SK-N-SH (cell line): ENCODE results near the gene CHD9. TPM values are rescaled to one million over a fixed set of nuclear protein-coding genes. Genes with fewer than 3 reads are reported as not detected.

Experiments used
- CTCF ChIA-PET: fragments of 300-600, 350-600 bp; formaldehyde crosslinking; extraction: SDS; loops from one replicate; lab custom pipeline; 2021; lab: Yijun Ruan, JAX
- POLR2A ChIA-PET: fragments of 350-600 bp; sonication (Branson Sonifier 250); formaldehyde crosslinking; extraction: SDS; loops from one replicate; lab custom pipeline; 2020; ENCODE audit warnings: antibody characterized with exemption, inconsistent platforms; lab: Yijun Ruan, JAX
- DNase-seq: peaks from one replicate; pipeline ENCODE4 v3.0.0; 2012
- H2AFZ ChIP-seq: fragments of 200-600 bp; sonication (generic); 2 replicates; pipeline ENCODE4 v1.8.1; 2016; ENCODE audit warnings: antibody characterized with exemption, mild to moderate bottlenecking, low read depth
- H3F3A ChIP-seq: fragments of 200-600 bp; sonication (generic); replicated peaks from 2 replicates; pipeline ENCODE3; 2016; ENCODE audit warnings: antibody characterized with exemption, mild to moderate bottlenecking; ENCODE audit not compliant: insufficient read depth
- H3K27ac ChIP-seq, 2 experiments: fragments of 200-500 bp in 1 of 2; fragments of 200-600 bp in 1 of 2; sonication (Bioruptor generic) in 1 of 2; sonication (generic), shearing (Covaris generic) in 1 of 2; 2 replicates each; pipeline versions ENCODE4 v1.5.1 to v1.6.1; 2014 to 2016; ENCODE audit warnings: low read depth in 2 of 2, inconsistent platforms in 1 of 2, low read length in 1 of 2, mild to moderate bottlenecking in 1 of 2, mixed read lengths in 1 of 2
- H3K27me3 ChIP-seq: fragments of 200-600 bp; sonication (generic), shearing (Covaris generic); 2 replicates; pipeline ENCODE4 v1.6.1; 2016; ENCODE audit warnings: mixed run types; ENCODE audit not compliant: insufficient read depth
- H3K36me3 ChIP-seq, 2 experiments: fragments of 200-500 bp in 1 of 2; fragments of 200-600 bp in 1 of 2; sonication (Bioruptor generic) in 1 of 2; sonication (generic) in 1 of 2; replicated peaks in 1 of 2; 2 replicates each; pipeline versions ENCODE3 to v1.5.1; 2014 to 2016; ENCODE audit warnings: low read length in 1 of 2, mild to moderate bottlenecking in 1 of 2; ENCODE audit not compliant: insufficient read depth in 2 of 2, control insufficient read depth in 1 of 2
- H3K4me1 ChIP-seq, 2 experiments: fragments of 200-500 bp in 1 of 2; fragments of 200-600 bp in 1 of 2; sonication (Bioruptor generic) in 1 of 2; sonication (generic), shearing (Covaris generic) in 1 of 2; 2 replicates each; pipeline versions ENCODE4 v1.5.1 to v1.6.1; 2014 to 2016; ENCODE audit warnings: low read depth in 1 of 2, low read length in 1 of 2, mixed run types in 1 of 2; ENCODE audit not compliant: insufficient read depth in 2 of 2, control insufficient read depth in 1 of 2
- H3K4me2 ChIP-seq: fragments of 200-600 bp; sonication (generic), shearing (Covaris generic); 2 replicates; pipeline ENCODE4 v1.6.1; 2017; ENCODE audit warnings: mixed run types
- H3K4me3 ChIP-seq, 2 experiments: fragments of 200-500 bp in 1 of 2; fragments of 200-600 bp in 1 of 2; sonication (Bioruptor generic) in 1 of 2; sonication (generic), shearing (Covaris generic) in 1 of 2; 2 replicates each; pipeline versions ENCODE4 v1.5.1 to v1.8.1; 2014 to 2016; ENCODE audit warnings: low read depth in 2 of 2, inconsistent platforms in 1 of 2, low read length in 1 of 2, mild to moderate bottlenecking in 1 of 2, mixed read lengths in 1 of 2, moderate library complexity in 1 of 2
- H3K79me2 ChIP-seq: fragments of 200-600 bp; sonication (generic); 2 replicates; pipeline ENCODE4 v1.8.1; 2017; ENCODE audit warnings: mild to moderate bottlenecking; ENCODE audit not compliant: insufficient read depth
- H3K9ac ChIP-seq: fragments of 200-600 bp; sonication (generic); 2 replicates; pipeline ENCODE4 v1.6.1; 2017; ENCODE audit warnings: mixed run types
- H3K9me2 ChIP-seq: fragments of 200-600 bp; sonication (generic); 2 replicates; pipeline ENCODE4 v1.6.1; 2017; ENCODE audit warnings: mixed run types
- H3K9me3 ChIP-seq: fragments of 200-600 bp; sonication (generic); 2 replicates; pipeline ENCODE4 v1.6.1; 2017; ENCODE audit warnings: mixed run types, mild to moderate bottlenecking, moderate library complexity
- H4K20me1 ChIP-seq: fragments of 200-600 bp; sonication (generic); 2 replicates; pipeline ENCODE4 v1.6.1; 2017; ENCODE audit warnings: mild to moderate bottlenecking, mixed run types; ENCODE audit not compliant: insufficient read depth
- ELF1 ChIP-seq: IDR thresholded peaks from 2 replicates; pipeline ENCODE4 v1.4.0; 2012
- EP300 ChIP-seq, 2 experiments: IDR thresholded peaks; 2 replicates each; pipeline versions ENCODE4 v1.4.0 to v1.6.1; 2012; ENCODE audit warnings: borderline replicate concordance in 1 of 2, low read depth in 1 of 2, low read length in 1 of 2
- EZH2phosphoT487 ChIP-seq: fragments of 200-600 bp; sonication (generic); IDR thresholded peaks from 2 replicates; pipeline ENCODE4 v1.6.1; 2017; ENCODE audit warnings: low read depth, mixed run types, mild to moderate bottlenecking, antibody characterized with exemption, moderate library complexity, borderline replicate concordance
- JUND ChIP-seq: IDR thresholded peaks from 2 replicates; pipeline ENCODE4 v1.4.0; 2012
- NRF1 ChIP-seq: IDR thresholded peaks from 2 replicates; pipeline ENCODE4 v1.6.1; 2012; ENCODE audit warnings: low read depth, mild to moderate bottlenecking, low read length
- PBX3 ChIP-seq: IDR thresholded peaks from 2 replicates; pipeline ENCODE4; 2012
- RAD21 ChIP-seq: IDR thresholded peaks from 2 replicates; pipeline ENCODE4 v1.6.1; 2012; ENCODE audit warnings: mild to moderate bottlenecking, low read length
- RXRA ChIP-seq: IDR thresholded peaks from 2 replicates; pipeline ENCODE4 v1.4.0; 2012; ENCODE audit warnings: low read depth, mild to moderate bottlenecking, borderline replicate concordance
- SMC3 ChIP-seq: IDR thresholded peaks from 2 replicates; pipeline ENCODE4 v1.6.1; 2012; ENCODE audit warnings: low read depth, low read length, improper control_type of control experiment
- TEAD4 ChIP-seq: IDR thresholded peaks from 2 replicates; pipeline ENCODE4 v1.4.0; 2012; ENCODE audit warnings: mild to moderate bottlenecking, borderline replicate concordance; ENCODE audit not compliant: insufficient read depth
- WGBS: methylation state at CpG from one replicate; pipeline ENCODE4 v1.1.6; 2017; ENCODE audit warnings: low lambda C conversion rate; 5-methylcytosine and 5-hydroxymethylcytosine counted together
- polyA plus RNA-seq, 3 experiments: library from polyadenylated mRNA; depleted of rRNA; stranded (reverse); fragments of >200 nt; gene quantifications; 2 replicates each; pipeline ENCODE4 v1.2.3, GENCODE V29; 2012
- TF ChIP-seq, protein P1 (sequence below): fragments of 200-600 bp; sonication (generic); IDR thresholded peaks from 2 replicates; pipeline ENCODE4 v1.6.1; 2017; ENCODE audit warnings: antibody characterized with exemption, mild to moderate bottlenecking, moderate library complexity
- TF ChIP-seq, protein P2 (sequence below): fragments of 150-350 bp; IDR thresholded peaks from 2 replicates; pipeline ENCODE4 v1.6.1; 2017; ENCODE audit warnings: antibody characterized with exemption, low read length, low read depth, borderline replicate concordance

CHD9 gene
- polyA plus RNA-seq, 1 of the 3 experiments (the other 2 are of a cell fraction), result 6.2 TPM

GRCh38 chr16:53156516-53156915 is 101.7 kb downstream of the CHD9 start:
- POLR2A ChIA-PET, result no interaction called here
- TF ChIP-seq EZH2phosphoT487, result no peak
- TF ChIP-seq NRF1, result no peak
- TF ChIP-seq, all 33 proteins: peak for 0
- no peak overlapping the region for H3K4me3 ChIP-seq
- H3K4me1 ChIP-seq, result peaks cover 5 to 7% of the 10 kb centered on the region in 2 experiments; a peak in 3 of 4 replicates
- peaks cover 74% of the 10 kb centered on the region for H3K79me2 ChIP-seq
- CTCF ChIA-PET, result interaction anchor here (1.0 to 1.2 kb wide), 2 partner anchors 9 to 19 kb away, joined by 3 read pairs; no protein-coding TSS in a partner anchor
- peaks cover 25 to 41% of the 10 kb centered on the region in 2 experiments for H3K36me3 ChIP-seq
- H3F3A ChIP-seq, result peaks cover 19% of the 10 kb centered on the region
- H3K27ac ChIP-seq, result 0 out of 4 replicates have a peak overlapping the region, but pooled peaks of 1 of the 2 experiments have one; percentile 28
- no peak overlapping the region for H2AFZ ChIP-seq
- WGBS, result 86% methylated on average over 2 of the region's 2 CpGs
- peaks cover 23% of the 10 kb centered on the region for H4K20me1 ChIP-seq
- H3K27me3 ChIP-seq, result no peaks in the 10 kb centered on the region
- H3K9me2 ChIP-seq, result no peaks in the 10 kb centered on the region
- DNase-seq, result no peak
- H3K9me3 ChIP-seq, result no peaks in the 10 kb centered on the region
- no peak overlapping the region for H3K9ac ChIP-seq
- H3K4me2 ChIP-seq, result no peak overlapping the region

- peak; percentile 43 for DNase-seq
- H3K4me2 ChIP-seq, result no peak overlapping the region
- H3K36me3 ChIP-seq, result peaks cover 29 to 54% of the 10 kb centered on the region in 2 experiments
- H3K9me2 ChIP-seq, result no peaks in the 10 kb centered on the region
- H3K9me3 ChIP-seq, result no peaks in the 10 kb centered on the region
- TF ChIP-seq RAD21, result peak; percentile 76
- TF ChIP-seq, protein P1, sequence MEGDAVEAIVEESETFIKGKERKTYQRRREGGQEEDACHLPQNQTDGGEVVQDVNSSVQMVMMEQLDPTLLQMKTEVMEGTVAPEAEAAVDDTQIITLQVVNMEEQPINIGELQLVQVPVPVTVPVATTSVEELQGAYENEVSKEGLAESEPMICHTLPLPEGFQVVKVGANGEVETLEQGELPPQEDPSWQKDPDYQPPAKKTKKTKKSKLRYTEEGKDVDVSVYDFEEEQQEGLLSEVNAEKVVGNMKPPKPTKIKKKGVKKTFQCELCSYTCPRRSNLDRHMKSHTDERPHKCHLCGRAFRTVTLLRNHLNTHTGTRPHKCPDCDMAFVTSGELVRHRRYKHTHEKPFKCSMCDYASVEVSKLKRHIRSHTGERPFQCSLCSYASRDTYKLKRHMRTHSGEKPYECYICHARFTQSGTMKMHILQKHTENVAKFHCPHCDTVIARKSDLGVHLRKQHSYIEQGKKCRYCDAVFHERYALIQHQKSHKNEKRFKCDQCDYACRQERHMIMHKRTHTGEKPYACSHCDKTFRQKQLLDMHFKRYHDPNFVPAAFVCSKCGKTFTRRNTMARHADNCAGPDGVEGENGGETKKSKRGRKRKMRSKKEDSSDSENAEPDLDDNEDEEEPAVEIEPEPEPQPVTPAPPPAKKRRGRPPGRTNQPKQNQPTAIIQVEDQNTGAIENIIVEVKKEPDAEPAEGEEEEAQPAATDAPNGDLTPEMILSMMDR, result peak; percentile 78
- TF ChIP-seq SMC3, result peak; percentile 62
- TF ChIP-seq EP300 (IDR thresholded peaks at IDR 0.05; ENCODE audit: borderline replicate concordance in 1 of 2, low read depth in 1 of 2, low read length in 1 of 2), result no peak
- H3K79me2 ChIP-seq, result peaks cover 76% of the 10 kb centered on the region
- H4K20me1 ChIP-seq, result no peaks in the 10 kb centered on the region; the same call in 1 of the 2 replicates
- ChIA-PET POLR2A (no interaction called here), CTCF (interaction anchor here (0.6 to 3.3 kb wide), 14 partner anchors 9 to 108 kb away, joined by 3 to 33 read pairs (median 4); partner anchors contain the start of gene CHD9)
- WGBS, result 82% methylated on average over 6 of the region's 6 CpGs
- H3K27ac ChIP-seq, result no peak overlapping the region
- no peak overlapping the region for H3K9ac ChIP-seq
- no peaks in the 10 kb centered on the region for H3K4me1 ChIP-seq
- H2AFZ ChIP-seq, result no peak overlapping the region
- no peaks in the 10 kb centered on the region for H3K27me3 ChIP-seq
- H3F3A ChIP-seq, result peaks cover 11% of the 10 kb centered on the region
- no peak overlapping the region for H3K4me3 ChIP-seq
These were observed 105.1 kb downstream of the CHD9 start for GRCh38 chr16:53159781-53160436.

DNA sequence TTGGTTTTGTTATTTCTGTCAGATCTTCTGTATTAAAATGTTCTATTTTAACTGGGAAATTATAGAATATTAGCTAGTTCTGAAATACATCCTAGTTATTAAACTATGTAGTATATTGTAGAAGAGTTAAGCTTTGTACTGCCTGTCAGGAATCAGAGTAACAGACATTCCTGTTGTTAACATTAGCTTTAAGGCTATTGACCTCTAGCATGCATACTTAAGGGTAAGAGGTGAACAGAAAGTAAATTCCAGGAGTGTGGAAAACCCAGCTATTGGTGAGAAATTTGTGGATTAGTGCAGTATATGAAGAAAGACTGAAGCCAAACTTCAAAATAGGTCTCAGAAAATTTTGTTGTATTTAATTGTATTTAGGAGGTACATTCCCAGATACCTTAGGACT is 111.3 kb downstream of the CHD9 start:
- Histone ChIP-seq H3K27ac (peak overlapping the region in 1 of 2 experiments; percentile 23; a peak in 1 of 4 replicates), H3K36me3 (peaks cover 4 to 13% of the 10 kb centered on the region in 2 experiments), H3K4me2 (no peak overlapping the region), H3F3A (peaks cover 9% of the 10 kb centered on the region), H3K9ac (no peak overlapping the region), H3K27me3 (no peaks in the 10 kb centered on the region), H3K4me1 (peaks cover 0 to 22% of the 10 kb centered on the region in 2 experiments; a peak in 2 of 4 replicates), H3K79me2 (peaks cover 90% of the 10 kb centered on the region), H3K9me3 (no peaks in the 10 kb centered on the region), H3K4me3 (no peak overlapping the region), H2AFZ (no peak overlapping the region), H3K9me2 (no peaks in the 10 kb centered on the region), H4K20me1 (peaks cover 20% of the 10 kb centered on the region; the same call in 1 of the 2 replicates)
- DNase-seq, result no peak
- POLR2A ChIA-PET, result no interaction called here
- no peak for TF ChIP-seq NRF1
- no peak for TF ChIP-seq RXRA
- no peak for TF ChIP-seq ELF1
- TF ChIP-seq SMC3, result no peak
- TF ChIP-seq, protein P2, sequence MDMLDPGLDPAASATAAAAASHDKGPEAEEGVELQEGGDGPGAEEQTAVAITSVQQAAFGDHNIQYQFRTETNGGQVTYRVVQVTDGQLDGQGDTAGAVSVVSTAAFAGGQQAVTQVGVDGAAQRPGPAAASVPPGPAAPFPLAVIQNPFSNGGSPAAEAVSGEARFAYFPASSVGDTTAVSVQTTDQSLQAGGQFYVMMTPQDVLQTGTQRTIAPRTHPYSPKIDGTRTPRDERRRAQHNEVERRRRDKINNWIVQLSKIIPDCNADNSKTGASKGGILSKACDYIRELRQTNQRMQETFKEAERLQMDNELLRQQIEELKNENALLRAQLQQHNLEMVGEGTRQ, result no peak
- TF ChIP-seq EZH2phosphoT487, result no peak
- TF ChIP-seq JUND, result no peak
- no peak for TF ChIP-seq PBX3
- TF ChIP-seq TEAD4, result no peak
- CTCF ChIA-PET, result interaction anchor here (1.1 to 2.9 kb wide), 6 partner anchors 8 to 111 kb away, joined by 3 to 13 read pairs (median 4); partner anchors contain the start of gene CHD9
